ENCODE results near the gene ZNF827.

ZNF827 gene

DNA sequence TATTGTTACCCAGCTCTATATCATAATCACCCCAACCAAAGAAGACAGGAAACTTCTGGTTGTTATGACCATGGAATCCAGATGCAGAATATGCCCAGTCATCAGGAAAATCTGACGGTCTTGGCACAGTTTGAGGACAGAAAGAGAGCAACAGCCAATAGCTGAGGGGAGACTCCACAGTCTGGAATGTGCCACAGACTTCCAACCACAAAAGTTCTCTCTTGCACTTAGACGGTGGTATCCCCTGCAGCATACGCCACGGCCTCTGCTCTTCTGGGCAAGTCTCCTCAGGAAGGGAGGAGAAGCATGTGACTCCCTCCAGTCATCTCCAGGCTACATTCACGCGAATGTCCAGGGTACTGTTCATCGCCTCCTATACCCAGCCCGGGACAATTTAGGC, 18.4 kb downstream of the ZNF827 start:
- H3K4me3 ChIP-seq (ENCODE audit: low read depth, low read length), result no peak overlapping the region
- DNase-seq (ENCODE audit: low read depth), result no peak
- TF ChIP-seq, protein P1, sequence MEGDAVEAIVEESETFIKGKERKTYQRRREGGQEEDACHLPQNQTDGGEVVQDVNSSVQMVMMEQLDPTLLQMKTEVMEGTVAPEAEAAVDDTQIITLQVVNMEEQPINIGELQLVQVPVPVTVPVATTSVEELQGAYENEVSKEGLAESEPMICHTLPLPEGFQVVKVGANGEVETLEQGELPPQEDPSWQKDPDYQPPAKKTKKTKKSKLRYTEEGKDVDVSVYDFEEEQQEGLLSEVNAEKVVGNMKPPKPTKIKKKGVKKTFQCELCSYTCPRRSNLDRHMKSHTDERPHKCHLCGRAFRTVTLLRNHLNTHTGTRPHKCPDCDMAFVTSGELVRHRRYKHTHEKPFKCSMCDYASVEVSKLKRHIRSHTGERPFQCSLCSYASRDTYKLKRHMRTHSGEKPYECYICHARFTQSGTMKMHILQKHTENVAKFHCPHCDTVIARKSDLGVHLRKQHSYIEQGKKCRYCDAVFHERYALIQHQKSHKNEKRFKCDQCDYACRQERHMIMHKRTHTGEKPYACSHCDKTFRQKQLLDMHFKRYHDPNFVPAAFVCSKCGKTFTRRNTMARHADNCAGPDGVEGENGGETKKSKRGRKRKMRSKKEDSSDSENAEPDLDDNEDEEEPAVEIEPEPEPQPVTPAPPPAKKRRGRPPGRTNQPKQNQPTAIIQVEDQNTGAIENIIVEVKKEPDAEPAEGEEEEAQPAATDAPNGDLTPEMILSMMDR (IDR thresholded peaks at IDR 0.05; ENCODE audit: insufficient read depth, low read depth, low read length, missing control alignments), result no peak

DNA sequence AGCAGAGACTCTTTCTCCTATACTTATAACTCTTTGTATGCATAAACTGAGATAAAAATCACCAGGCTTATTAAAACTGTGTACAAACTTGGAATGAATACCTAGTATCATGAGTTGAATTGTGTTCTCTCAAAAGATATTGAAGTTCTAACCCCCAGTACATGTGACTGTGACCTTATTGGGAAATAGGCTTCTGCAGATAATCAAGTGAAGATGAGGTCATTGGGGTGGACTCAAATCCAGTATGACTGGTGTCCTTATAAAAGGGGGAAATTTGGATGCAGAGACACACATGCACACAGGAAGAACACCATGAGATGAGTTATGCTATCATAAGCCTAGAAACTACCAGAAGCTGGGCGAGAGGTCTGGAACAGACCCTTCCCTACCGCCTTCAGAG, 26.2 kb downstream of the ZNF827 start:
- no peak for DNase-seq (ENCODE audit: low read depth)
- no peak overlapping the region for H3K4me3 ChIP-seq (ENCODE audit: low read depth, low read length)
- TF ChIP-seq, protein P1 (IDR thresholded peaks at IDR 0.05; ENCODE audit: insufficient read depth, low read depth, low read length, missing control alignments), result no peak

DNA sequence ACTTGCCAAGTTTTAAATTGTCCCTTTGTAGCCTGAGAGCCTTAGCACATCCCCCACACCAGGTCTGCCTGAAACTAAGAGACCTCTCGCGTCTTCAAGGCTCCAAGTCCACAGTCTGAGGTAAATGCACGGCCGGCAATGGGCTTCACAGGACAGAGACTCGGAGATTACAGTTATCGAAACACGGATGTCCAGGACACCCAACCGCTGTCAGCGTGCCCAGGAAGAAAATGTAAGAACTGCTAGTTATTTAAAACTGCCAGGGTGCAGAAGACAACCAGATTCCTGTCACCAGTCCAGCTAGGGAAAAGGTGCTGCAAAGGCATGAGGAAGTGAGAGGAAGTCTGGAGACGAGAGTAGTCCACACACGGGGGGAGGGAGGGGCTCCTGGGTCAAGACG, 28.9 kb downstream of the ZNF827 start:
- DNase-seq (ENCODE audit: low read depth), result no peak
- TF ChIP-seq, protein P1 (IDR thresholded peaks at IDR 0.05; ENCODE audit: insufficient read depth, low read depth, low read length, missing control alignments), result no peak
- H3K4me3 ChIP-seq (ENCODE audit: low read depth, low read length), result no peak overlapping the region

DNA sequence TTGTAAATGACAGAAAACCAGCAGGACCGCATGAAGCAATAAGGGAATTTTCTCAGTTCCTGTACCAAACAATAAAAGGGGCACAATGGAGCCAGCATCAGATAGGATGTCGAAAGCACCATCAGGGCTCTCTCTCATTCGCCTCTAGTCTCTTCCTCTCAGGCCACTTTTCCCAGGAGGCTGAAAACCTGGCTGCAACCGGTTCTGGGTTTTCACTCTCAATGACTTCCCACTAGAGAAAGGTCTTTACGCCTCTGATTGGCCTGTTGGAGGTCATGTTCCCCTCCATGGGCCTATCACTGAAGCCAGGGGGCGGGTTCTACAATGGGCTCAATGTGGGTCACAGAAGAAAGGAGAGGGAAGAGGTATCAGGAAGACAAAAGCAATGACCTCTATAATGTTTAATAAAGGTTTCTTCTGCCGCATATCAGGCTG, 29.3 kb downstream of the ZNF827 start:
- no peak for DNase-seq (ENCODE audit: low read depth)
- H3K4me3 ChIP-seq (ENCODE audit: low read depth, low read length), result no peak overlapping the region
- TF ChIP-seq, protein P1 (IDR thresholded peaks at IDR 0.05; ENCODE audit: insufficient read depth, low read depth, low read length, missing control alignments), result no peak

DNA sequence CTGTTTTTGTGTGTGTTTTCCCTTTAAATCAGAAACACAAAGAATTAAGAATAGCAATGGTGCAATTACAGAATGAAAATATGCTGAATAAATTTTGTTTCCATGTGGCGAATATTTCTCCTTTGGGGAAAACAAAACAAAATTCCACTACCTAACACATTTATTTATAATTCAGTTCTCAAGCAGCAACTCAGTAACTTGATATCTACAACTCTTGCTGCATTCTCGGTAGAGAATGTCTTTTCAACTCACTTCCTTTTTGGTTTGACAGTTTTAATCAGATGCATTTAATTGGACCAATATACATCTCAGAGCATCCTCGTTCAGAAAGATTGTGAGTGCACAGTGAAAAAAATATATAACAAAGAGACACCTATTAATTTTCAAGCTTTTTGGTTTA, 30.8 kb downstream of the ZNF827 start:
- DNase-seq (ENCODE audit: low read depth), result no peak
- H3K4me3 ChIP-seq (ENCODE audit: low read depth, low read length), result no peak overlapping the region
- TF ChIP-seq, protein P1 (IDR thresholded peaks at IDR 0.05; ENCODE audit: insufficient read depth, low read depth, low read length, missing control alignments), result no peak

DNA sequence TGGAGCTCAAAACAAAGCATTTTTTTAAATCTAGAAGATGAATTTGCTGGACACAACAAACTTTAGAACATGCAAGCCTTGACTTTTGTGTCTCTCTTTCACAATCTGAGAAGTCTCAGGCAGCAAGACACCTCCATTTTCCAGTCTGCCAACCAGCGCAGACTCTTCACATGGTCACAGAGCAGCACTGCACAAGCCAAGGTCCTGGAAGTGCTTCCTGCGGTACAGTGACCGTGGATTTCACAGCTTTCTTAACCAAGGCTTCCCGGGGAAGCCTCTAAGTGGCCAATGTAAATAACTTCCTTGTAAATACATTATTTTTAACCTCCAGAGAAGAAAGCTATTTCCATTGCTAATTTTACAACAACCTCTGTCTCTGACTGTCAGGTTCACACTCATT, 31.2 kb downstream of the ZNF827 start:
- DNase-seq (ENCODE audit: low read depth), result no peak
- no peak overlapping the region for H3K4me3 ChIP-seq (ENCODE audit: low read depth, low read length)
- TF ChIP-seq, protein P1 (IDR thresholded peaks at IDR 0.05; ENCODE audit: insufficient read depth, low read depth, low read length, missing control alignments), result no peak

DNA sequence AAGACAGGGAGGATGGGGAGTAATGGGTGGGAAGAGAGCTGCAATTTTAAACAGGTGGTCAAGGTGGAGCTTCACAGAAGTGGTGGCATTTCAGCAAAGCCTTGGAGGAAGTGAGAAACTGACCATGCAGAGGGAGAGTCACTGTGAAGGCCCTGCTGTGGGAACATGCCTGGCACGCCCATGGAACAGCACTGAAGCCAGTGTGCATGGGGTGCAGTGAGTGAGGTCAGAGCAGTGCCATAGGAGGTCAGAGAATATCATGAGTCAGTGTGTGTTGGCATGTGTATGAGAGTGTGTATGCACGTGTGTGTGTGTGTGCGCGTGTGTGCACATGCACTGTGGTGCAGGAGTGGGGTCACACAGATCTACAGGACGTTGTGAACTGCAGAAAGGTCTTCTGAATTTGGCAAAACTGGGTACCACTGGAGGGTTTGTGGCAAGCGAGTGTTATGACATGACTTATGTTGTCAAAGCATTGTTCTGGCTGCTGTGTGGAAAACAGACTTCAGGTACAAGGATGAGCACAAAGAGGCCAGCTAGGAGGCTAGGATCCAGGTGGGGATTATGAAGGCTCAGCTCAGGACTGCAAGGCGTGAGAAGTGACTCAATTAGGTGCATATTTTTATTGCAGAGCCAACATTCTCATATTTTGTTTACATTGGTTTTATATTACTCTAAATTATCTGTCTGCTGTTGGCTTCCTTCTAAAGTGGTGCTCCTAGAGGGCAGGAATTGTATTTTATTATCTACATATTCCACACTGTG, 34.0 kb downstream of the ZNF827 start:
- TF ChIP-seq, protein P1 (IDR thresholded peaks at IDR 0.05; ENCODE audit: insufficient read depth, low read depth, low read length, missing control alignments), result no peak
- H3K4me3 ChIP-seq (ENCODE audit: low read depth, low read length), result no peak overlapping the region
- peak; percentile 10 for DNase-seq (ENCODE audit: low read depth)

Data from GM12865 (cell line).